Stimulated activated CD4-positive, alpha-beta T cell treated with anti-CD3 and anti-CD28 coated beads, Interleukin-2, amount 100 ng/mL, for 48 hours (primary cell): ENCODE results near the gene RECQL.
A peak's percentile ranks its signal among the peaks of the same experiment; 100 is the strongest.

ENCODE experiments used
- DNase-seq, 2 donors: peaks; one replicate each; pipeline ENCODE4 v3.0.0-alpha.2; 2020

Gene RECQL, protein sequence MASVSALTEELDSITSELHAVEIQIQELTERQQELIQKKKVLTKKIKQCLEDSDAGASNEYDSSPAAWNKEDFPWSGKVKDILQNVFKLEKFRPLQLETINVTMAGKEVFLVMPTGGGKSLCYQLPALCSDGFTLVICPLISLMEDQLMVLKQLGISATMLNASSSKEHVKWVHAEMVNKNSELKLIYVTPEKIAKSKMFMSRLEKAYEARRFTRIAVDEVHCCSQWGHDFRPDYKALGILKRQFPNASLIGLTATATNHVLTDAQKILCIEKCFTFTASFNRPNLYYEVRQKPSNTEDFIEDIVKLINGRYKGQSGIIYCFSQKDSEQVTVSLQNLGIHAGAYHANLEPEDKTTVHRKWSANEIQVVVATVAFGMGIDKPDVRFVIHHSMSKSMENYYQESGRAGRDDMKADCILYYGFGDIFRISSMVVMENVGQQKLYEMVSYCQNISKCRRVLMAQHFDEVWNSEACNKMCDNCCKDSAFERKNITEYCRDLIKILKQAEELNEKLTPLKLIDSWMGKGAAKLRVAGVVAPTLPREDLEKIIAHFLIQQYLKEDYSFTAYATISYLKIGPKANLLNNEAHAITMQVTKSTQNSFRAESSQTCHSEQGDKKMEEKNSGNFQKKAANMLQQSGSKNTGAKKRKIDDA

DNA sequence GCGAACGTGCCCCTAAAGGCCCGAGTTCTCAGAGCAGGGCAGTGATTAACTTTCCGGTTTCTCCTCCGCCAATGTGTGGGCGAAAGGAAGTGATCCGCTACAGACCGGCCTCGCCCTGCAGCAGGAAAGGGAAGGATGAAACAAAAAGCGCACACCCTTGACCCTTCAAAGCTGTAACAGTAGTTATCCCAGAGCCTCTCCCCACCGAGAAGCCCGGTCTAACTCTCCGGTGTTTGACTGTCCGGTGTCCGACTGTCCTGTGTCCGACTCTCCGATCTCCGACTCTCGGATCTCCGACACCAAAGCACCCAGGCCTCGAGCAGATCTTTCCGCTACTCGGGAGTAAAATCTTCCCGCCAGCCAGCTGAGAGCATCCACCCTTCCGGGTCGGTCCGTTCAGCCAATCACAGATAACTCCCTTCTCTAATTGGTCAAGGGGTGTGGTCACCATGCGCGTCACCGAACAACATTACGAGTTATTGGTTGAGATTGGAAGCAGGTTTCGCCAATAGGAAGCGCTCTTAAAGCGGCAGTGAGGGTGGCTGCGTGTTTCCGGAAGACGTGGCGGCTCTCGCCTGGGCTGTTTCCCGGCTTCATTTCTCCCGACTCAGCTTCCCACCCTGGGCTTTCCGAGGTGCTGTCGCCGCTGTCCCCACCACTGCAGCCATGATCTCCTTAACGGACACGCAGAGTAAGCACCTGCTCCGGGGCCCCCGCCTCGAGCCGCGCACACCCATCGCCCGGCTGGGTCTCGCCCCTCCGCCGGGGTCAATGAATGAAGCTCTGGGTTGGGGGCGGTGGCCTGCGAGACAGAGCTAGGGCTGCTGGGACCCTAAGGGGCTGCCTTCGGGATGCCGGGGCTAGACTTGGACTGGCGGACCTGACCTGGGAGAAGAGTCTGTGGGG is at the start of gene RECQL, which contains the start of gene GOLT1B:
RECQL (minus strand) TSS at position 378 of the 906 bp plus-strand sequence. CDS start 2,065 bp downstream, outside the sequence.
GOLT1B (plus strand) TSS at position 532 of the 906 bp plus-strand sequence; CDS start at position 667, 135 bp downstream.
- DNase-seq: peak; percentile 75 to 80

DNA sequence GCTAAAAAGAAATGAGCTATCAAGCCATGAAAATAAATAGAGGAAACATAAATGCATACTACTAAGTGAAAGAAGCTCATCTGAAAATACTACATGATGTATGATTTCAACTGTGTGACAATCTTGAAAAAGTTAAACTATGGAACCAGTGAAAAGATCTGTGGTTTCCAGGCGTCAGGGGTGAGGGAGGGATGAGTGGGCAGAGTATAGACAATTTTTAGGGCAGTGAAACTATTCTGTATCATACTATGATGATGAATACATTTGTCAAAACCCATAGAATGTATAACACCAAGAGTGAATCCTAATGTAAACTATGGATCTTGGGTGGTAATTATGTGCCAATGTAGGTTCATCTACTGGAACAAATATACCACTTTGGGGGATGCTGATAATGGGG is 46.0 kb upstream of the RECQL start:
- no peak for DNase-seq

DNA sequence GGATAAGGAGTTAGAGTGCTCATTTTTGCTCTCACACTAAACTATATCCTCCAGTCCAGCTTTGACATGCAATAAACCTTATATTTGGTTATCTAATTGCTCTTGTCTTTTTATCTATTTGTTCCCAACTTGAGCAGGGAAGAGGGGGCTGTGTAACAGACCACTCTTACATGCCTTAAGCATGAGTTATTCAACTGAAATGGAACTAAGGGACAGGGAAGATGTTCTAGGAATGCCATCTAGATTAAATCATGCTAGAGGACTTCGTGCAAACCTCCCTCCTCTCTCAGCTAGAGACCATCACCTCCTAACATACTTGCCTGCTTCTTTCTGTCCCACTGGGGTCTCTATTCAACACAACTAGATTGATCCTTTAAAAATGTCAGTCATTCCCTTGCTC is 45.3 kb upstream of the RECQL start:
- no peak for DNase-seq

DNA sequence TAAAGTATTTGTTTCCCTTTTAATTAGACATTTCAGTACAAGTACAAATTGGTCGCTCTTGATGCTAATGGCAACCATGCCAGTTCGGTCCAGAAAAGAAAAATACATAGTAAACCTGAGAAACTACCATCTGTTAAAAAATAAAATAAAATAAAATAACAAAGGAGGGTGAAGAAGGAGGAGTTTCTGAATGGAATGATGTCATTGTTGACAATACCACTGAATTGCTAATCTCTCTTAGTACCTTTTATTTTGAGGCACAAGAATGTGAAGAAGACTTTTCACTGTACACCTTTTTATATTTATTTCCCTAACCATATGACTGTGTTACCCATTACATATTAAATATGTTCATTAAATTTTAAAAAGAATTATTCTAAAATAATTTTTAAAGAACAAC is 44.1 kb upstream of the RECQL start:
- no peak for DNase-seq

DNA sequence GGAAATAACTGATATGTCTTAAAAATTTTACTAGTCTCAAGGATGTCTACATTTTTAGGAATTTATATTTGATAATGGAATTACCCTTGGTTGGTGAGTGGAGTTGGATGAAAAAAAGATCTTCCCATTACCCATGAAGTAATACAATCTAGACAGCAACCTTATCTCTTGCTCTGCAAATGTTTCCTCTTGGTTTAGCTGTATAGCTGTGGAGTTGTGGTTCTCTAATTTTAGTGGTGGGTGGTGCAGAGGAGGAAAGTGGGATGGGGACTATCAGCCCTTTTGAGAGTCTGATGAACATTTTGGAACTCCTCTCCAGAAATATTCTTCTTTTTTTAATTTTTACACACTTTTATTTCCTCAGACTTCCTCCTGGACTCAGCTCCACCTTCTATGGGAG is 41.7 kb upstream of the RECQL start:
- no peak for DNase-seq

DNA sequence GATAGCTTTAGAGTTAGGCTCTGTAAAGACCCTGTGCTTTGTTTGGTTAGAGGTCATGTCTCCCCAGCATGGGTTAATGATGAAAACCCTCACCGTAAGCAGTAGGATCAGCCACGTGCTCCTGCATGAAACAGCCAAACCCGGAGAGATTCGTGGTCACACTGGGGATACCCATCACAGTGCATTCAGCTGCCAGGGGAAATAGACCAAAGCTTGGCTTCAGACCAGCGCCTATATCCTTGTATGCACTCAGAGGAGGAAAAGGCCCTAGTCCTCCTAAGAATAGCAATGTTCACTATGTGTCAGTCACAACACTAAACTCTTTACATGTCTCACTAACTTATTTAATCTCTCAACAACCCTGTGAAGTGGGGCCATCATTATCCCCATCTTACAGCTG is 41.0 kb upstream of the RECQL start:
- DNase-seq: no peak

DNA sequence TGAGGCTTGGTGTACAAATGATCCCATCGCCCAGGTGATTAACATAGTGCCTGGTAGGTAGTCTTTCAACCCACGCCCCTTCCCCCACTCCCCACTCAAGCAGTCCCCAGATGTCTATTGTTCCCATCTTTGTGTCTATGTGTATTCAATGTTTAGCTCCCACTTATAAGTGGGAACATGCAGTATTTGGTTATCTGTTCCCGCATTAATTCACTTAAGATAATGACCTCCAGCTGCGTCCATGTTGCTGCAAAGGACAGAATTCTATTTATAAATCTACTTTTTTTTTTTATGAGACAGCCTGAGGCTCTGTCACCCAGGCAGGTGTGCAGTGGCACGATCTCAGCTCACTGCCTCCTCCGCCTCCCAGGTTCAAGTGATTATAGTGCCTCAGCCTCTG is 40.3 kb upstream of the RECQL start:
- no peak for DNase-seq

DNA sequence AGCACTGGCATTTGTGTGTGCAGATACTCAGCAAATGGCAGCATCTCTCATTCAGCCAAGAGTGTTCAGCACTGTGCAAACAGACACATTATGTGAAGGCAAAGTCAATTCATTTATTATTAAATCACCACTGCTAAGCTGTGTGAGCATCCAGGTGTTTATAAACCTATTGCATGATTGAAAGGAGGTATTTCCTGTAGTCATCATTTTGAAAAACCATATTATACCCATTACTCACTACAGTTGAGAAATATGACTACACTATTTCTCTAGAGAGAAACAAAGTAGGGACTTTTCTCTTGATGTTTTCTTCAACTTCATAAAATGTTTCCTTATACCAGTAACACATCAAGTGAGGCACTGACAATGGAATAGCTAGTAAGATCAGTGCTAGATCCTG is 38.4 kb upstream of the RECQL start:
- no peak for DNase-seq

DNA sequence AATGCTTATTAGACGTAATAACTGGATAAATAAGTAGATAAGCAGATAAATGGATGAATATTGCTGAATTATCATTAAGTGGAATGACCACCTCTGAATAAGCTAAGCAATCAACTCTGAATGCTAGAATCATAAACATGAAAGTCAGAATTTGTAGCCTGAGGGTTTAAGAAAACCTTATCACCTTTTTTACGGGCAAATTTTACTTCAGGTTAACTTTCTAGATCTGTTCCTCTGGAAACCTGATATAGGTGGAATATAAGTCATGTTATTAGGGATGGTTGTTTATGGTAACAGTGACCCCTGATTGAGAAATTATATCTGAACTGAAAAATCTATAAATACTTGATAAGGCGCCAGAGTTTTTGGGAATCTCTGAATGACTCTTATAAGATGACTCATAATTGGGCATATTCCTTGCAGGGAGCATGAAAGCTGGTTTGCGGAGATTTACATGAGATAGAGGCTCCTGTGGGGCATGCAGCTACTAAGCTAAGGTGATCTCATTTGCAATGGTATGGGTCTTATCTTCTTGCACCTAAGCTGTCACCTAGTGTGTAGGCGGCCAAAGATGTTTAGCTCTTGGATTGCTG is 36.7 kb upstream of the RECQL start:
- DNase-seq: no peak

DNA sequence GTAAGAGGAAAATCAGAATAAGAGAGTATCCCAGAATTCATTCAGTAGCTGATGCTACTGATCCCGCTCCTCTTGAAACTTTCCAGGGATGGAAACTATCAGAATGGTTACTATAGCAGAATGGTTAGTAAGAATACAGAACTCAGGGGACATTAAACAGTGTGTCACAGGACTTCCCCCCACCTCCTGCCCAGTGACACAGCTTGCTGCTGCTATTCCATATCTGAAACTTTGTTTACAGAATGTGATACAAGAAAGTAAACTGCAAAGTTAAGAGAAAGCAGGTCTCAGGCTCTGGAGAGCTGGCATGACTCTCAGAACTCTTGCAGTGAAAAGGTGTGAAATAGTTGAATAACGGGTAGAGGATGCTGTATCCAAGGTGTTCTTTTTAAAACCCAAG is 28.0 kb upstream of the RECQL start:
- DNase-seq: no peak

DNA sequence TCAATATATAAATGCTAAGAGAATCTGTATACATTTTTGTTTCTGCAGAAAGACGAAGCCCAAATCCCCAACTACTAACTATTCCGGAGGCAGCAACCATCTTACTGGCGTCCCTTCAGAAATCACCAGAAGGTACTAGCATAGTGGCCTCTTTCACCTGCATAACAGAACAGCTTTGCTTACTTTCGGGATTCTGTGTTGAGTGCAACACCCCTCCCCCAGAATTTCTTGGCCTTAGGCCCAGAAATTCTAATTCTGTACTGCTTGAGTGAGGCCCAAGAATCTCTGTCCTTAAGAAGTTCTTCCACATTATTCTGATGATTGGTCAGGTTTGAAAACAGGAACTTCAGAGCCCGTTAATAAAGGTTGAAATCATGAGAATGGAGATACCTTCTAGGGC is 27.5 kb upstream of the RECQL start:
- no peak for DNase-seq

DNA sequence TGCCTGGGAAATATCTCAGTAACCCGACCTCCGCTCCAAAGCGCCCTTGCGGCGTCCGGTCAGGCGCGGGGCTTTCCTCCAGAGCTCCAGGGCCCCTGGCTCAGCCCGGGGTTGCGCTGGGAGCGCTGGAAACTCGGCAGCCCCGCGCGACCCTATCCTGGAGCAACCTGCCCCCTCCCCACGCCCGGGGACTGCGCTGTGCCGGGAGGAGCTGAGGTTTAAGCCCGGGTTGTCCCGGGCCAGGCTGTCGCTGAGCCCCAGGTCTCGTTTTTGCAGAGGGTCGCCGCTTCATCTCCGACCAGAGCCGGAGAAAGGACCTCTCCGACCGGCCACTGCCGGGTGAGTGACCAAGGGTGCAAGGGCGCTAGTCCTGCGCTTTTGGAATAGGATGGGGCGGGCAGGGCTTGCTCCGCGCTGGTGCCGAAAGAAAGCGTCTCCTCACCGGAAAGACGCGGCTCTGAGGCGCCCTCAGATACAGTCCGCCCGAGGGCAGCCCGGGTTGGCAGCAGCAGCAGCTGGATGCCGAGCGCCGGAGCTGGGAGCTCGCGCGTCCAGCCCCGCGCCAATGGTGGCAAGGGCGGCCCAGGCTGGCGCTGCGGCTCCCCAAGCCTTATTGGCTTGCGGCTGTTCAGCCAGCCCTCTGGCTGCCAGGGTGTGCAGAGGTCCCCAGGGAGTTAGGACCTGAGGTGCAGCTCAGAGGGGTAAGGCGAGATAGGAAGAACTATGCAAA is 26.2 kb upstream of the RECQL start:
- DNase-seq: peak; percentile 57 to 62

DNA sequence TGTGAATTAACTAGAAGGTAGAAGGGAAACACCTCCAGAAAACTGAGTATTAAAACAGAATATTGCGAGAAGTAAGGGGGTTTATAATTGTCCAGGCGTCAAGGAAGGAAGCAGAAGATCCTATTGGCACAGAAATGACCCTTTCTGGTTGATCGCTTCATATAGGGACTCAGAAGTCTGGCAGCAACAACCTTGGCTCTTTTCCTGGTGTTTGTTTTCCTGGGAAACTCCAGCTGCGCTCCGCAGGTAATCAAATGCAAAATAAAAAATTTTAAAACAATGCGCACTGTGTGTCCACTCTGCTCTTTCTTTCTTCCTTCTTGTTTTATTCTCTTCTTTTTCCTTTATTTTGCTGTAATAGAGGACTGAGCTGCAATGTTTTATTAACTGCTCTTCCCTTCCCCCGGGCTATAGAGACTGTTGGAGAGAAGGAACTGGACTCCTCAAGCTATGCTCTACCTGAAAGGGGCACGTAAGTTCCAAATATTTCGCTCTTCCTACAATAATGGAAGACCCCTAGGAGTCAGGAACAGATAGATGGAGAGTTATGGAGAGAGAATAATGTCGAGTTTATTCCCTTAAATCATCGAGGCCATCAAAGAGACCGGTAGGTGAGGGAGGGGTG is 25.4 kb upstream of the RECQL start:
- no peak for DNase-seq

DNA sequence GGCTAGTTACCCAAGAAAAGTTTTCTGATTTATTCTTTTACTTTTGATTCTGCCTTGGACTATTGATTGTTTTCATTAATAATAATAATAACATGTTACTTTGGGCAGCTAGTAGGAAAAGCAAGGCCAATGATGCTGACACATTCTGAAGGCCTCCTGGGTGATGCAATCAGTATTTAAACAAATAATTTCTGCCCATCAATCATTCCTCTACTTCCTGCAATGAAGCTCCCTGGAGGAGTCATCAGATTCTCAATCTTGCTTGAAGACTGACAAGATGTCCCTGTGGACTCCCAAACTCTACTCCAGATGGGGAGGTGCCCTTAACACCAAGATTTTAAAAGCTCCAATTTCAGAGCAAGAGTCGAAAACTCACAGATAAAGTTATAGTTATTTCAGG is 24.6 kb upstream of the RECQL start, which contains the start of gene SPX:
SPX (plus strand) TSS at position 244 of the 400 bp plus-strand sequence. CDS start 177 bp downstream, outside the sequence.
- no peak for DNase-seq

DNA sequence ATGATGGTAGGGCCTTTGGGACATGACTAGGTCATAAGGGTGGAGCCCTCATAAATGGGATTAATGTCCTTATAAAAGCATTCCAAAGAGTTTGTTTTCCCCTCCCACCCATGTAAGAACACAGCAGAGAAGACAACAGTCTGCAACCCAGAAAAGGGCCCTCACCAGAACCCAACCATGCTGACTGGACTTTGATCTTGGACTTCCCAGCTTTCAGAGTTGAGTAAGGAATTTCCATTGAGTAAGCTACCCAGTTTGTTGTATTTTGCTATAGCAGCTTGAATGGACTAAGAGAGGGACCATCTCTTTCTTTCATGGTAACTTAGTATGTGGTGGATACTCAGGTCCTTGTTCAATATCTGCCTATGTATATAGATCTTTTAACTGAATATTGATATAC is 21.7 kb upstream of the RECQL start:
- no peak for DNase-seq

DNA sequence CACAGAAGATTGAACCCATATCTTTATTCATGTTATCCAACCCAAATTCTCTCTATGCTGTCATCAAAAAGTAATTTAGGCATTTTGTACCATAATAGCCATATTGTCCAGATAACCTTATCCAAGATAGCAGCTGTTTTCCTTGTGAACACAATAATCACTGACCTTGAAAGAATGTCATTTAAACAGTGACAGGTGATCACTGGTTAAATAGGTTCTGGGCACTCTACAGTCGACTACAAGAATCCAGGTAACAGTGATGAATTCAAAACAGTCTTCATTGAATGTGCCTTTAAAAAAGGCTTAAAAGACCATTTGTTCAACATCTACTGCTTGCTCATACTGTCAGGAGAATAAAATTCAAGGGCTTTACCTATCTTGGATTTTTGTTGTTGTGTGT is 20.1 kb upstream of the RECQL start:
- no peak for DNase-seq

DNA sequence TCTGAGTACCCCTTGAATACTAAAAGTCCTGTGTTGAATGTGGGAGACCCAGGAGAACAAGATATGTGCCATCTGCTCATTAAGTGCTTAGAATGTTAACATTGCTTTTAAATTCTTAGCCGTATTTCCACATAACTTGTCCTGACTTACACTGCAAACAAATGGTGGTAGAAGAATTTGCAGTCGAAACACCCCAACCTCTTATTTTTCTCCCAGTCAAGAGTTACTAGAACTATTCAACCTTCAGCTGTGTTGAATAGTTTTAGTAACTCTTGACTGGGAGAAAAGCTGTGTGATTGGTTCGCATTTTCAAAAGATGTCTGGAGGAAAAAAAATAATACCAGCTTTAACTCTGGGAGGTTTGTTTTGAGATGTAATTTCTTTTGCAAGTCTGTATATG is 17.0 kb upstream of the RECQL start:
- DNase-seq: no peak

DNA sequence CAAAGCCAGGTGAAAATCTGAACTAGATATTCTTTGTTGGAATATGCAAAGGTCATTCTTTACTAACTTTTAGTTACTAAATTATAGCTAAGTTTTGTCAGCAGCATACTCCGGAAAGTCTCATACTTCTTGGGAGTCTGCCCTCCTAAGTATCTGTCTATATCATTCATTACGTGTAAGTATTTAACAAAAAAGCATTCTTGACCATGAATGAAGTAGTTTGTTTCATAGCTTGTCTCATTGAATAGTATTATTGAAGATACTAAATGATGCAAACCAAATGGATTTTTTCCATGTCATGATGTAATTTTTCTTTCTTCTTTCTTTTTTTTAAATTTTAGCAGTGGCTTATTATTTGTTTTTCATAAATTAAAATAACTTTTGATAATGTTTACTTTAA is 14.8 kb upstream of the RECQL start:
- no peak for DNase-seq

DNA sequence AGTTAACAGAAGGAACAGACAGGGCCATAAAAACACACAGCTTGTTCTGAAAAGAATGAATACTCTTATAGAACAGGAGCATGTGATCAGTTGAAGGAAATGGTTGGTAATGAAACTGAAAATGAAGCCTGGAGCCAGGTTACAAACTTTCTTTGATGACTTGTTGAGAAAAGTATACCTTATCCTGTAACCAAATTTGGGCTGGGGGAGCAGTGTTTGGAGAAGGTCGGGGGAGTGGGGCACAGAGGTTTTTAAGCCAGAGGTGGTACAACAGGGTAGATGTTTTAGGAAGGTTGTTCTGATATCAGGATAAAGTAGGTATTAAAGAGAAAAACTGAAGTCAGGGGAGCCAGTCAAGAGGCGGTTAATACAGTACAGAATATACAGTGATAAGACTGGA is 8.3 kb upstream of the RECQL start:
- no peak for DNase-seq

DNA sequence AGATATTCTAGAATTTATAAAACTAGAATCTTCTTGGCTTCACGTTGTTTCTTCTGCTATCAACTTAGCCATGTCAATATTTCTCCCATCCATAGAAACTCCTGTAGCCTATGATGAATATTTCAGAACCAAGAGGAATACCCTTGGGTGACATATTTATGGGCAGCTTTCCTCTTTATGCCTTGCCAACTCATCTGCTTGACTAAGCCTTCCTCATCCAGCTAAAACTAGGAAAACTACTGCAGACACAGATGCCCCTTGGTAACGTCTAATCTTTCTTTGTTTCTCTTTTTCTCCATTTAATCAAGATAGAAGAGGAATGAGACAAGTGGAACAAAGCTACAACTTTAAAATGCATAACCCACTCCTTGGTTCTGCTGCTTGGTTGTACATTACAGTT is 6.4 kb upstream of the RECQL start:
- no peak for DNase-seq

DNA sequence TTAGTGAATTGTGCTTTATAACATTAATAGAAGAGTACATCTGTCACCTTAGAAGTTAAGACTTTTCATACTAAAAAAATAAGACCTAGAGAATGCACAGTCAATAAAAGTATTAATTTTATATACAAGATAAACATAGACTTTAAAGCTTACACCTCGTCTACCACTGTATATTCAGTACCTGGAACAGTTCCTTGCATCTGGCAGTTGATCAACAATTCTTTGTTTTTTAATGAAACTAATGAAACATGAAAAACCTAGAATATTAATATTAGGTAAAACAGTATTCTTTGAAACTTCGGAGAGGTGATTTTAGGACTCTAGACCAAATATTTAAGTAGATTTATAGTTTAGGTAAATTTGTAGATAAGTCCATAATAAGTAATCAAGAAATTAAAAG is 4.5 kb upstream of the RECQL start:
- DNase-seq: no peak

DNA sequence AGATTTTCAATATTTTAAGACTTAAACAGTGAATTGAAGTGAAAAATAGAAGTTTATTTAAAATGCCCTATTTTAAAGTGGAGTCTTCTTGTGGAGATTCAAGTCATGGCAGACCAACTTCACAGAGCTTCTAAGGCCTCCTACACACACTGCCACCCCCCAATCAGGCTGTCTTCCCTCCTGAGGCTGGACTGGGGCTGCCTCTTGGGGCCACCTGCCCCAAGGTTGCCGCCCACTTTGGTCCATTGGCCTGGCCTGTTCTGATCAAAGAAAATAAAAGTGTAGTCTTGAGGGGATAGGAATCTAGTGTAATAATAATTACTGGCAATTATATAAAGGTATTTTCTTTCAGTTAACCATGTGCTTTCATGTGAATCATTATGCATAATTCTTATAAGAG is 1.4 kb upstream of the RECQL start:
- no peak for DNase-seq
